Measurements from ENCODE around the gene TMEM184C.

GRCh38 chr4:147570616-147571015 is 46.6 kb upstream of the TMEM184C start:
- TF ChIP-seq ARNTL (CRISPR knock-in tag; IDR thresholded peaks at IDR 0.05; ENCODE audit: borderline replicate concordance, low read depth) (no peak), PATZ1 (CRISPR knock-in tag; IDR thresholded peaks at IDR 0.05; ENCODE audit: borderline replicate concordance) (no peak), TSHZ2 (CRISPR knock-in tag; IDR thresholded peaks at IDR 0.05) (no peak), TOX (CRISPR knock-in tag; IDR thresholded peaks at IDR 0.05; ENCODE audit: borderline replicate concordance) (no peak), ZFP30 (CRISPR knock-in tag; IDR thresholded peaks at IDR 0.05) (no peak), OSR1 (CRISPR knock-in tag; IDR thresholded peaks at IDR 0.05) (no peak), ZFP3 (CRISPR knock-in tag; IDR thresholded peaks at IDR 0.05) (no peak), SNAI2 (CRISPR knock-in tag; IDR thresholded peaks at IDR 0.05) (no peak), BACH2 (CRISPR knock-in tag; IDR thresholded peaks at IDR 0.05; ENCODE audit: borderline replicate concordance) (no peak), ESRRG (CRISPR knock-in tag; IDR thresholded peaks at IDR 0.05) (no peak)
